ENCODE measurements around the gene RELT.
A peak's percentile ranks its signal among the peaks of the same experiment; 100 is the strongest.

Gene RELT

GRCh38 chr11:73412308-73412707, 36.1 kb downstream of the RELT start:
- H3K4me3 ChIP-seq (ENCODE audit: low read length), result no peak overlapping the region
- no peaks in the 10 kb centered on the region for H3K9me3 ChIP-seq (ENCODE audit: control insufficient read depth, low read length)
- peaks cover 32% of the 10 kb centered on the region for H3K4me1 ChIP-seq (ENCODE audit: control insufficient read depth, insufficient read depth, low read length)
- no peak for DNase-seq (ENCODE audit: low read depth)
- H3K27me3 ChIP-seq (replicated peaks; ENCODE audit: control insufficient read depth, insufficient read depth, low read length), result no peaks in the 10 kb centered on the region
- H3K9ac ChIP-seq (ENCODE audit: low read length), result no peak overlapping the region
- H3K36me3 ChIP-seq (ENCODE audit: control insufficient read depth, insufficient read depth, low read length, severe bottlenecking), result peaks cover 22% of the 10 kb centered on the region

DNA sequence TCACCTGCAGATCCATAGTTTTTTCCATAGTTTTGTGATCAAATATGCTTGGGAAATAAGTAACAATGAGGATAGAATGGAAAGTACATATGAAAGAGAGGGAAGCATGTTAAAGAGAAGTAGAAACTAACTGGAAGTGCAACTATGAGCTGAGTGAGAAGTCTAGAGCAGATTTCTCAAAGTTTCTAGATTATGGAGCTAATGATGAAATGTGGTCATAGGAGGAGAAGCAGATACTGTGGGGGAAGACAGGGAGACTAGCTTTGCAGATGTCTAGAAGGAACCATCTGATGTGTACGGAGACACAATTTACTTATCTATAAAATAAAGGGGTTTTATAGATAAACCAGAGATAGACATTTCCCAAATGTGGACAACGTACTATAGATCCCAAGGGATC, 37.1 kb downstream of the RELT start:
- Histone ChIP-seq H3K4me1 (ENCODE audit: control insufficient read depth, insufficient read depth, low read length) (peaks cover 33% of the 10 kb centered on the region), H3K9me3 (ENCODE audit: control insufficient read depth, low read length) (no peaks in the 10 kb centered on the region), H3K27me3 (replicated peaks; ENCODE audit: control insufficient read depth, insufficient read depth, low read length) (no peaks in the 10 kb centered on the region), H3K4me3 (ENCODE audit: low read length) (no peak overlapping the region), H3K36me3 (ENCODE audit: control insufficient read depth, insufficient read depth, low read length, severe bottlenecking) (peaks cover 19% of the 10 kb centered on the region), H3K9ac (ENCODE audit: low read length) (no peak overlapping the region)
- no peak for DNase-seq (ENCODE audit: low read depth)

DNA sequence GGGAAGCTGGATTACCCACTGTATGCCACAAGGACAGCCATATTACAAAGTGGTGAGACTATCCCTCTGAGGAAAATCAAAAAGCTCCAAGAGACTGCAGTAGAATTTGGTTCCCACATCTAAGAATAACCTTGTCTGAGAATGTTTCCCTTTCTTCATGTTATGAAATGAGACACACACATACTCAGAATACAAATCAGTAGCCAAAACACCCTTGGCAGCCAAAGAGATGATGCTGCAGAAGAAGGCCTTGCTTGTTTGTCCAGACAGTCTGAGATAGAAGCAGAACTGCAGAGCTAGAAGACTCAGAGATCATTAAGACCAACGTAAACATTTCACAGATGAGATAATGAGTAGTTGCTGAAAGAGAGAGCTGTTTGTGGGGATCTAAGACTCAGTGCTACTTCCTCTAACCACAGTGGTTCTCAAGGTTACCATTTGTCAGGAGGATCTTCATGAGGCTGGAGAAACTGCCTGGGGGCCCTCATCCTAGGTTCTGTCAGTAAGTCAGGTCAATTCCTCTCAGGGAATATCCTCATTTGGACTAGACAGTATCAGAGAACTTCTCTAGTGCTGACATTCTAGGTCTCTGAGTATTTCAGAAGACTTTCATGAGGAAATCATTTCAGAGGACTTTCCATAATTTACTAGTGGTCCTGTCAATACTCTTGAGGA, 38.9 kb downstream of the RELT start:
- Histone ChIP-seq H3K9ac (ENCODE audit: low read length) (no peak overlapping the region), H3K4me1 (ENCODE audit: control insufficient read depth, insufficient read depth, low read length) (peaks cover 33% of the 10 kb centered on the region), H3K27me3 (replicated peaks; ENCODE audit: control insufficient read depth, insufficient read depth, low read length) (no peaks in the 10 kb centered on the region), H3K36me3 (ENCODE audit: control insufficient read depth, insufficient read depth, low read length, severe bottlenecking) (peaks cover 9% of the 10 kb centered on the region), H3K9me3 (ENCODE audit: control insufficient read depth, low read length) (no peaks in the 10 kb centered on the region), H3K4me3 (ENCODE audit: low read length) (no peak overlapping the region)
- peak; percentile 52 for DNase-seq (ENCODE audit: low read depth)

GRCh38 chr11:73415854-73416615, 39.8 kb downstream of the RELT start:
- Histone ChIP-seq H3K27me3 (replicated peaks; ENCODE audit: control insufficient read depth, insufficient read depth, low read length) (no peaks in the 10 kb centered on the region), H3K36me3 (ENCODE audit: control insufficient read depth, insufficient read depth, low read length, severe bottlenecking) (peaks cover 5% of the 10 kb centered on the region), H3K9me3 (ENCODE audit: control insufficient read depth, low read length) (no peaks in the 10 kb centered on the region), H3K9ac (ENCODE audit: low read length) (no peak overlapping the region), H3K4me1 (ENCODE audit: control insufficient read depth, insufficient read depth, low read length) (peaks cover 33% of the 10 kb centered on the region), H3K4me3 (ENCODE audit: low read length) (no peak overlapping the region)
- peak; percentile 27 for DNase-seq (ENCODE audit: low read depth)

DNA sequence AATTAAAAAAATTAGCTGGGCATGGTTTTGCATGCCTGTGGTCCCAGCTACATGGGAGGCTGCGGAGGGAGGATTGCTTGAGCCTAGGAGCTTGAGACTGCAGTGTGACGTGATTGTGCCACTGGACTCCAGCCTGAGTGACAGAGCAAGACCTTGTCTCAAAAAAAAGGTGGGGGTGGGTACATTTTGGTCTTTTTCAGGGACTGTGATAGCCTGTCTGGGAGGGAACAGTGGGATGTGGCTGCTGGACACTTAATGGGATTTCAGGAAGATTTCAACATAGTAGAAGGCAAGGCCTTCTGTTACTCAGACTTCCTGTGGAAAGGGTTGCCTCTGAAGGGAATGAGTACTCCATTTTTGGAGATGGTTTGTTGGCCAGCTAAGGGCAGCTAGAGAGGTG, 40.6 kb downstream of the RELT start:
- Histone ChIP-seq H3K9ac (ENCODE audit: low read length) (no peak overlapping the region), H3K4me1 (ENCODE audit: control insufficient read depth, insufficient read depth, low read length) (peaks cover 33% of the 10 kb centered on the region), H3K36me3 (ENCODE audit: control insufficient read depth, insufficient read depth, low read length, severe bottlenecking) (peaks cover 5% of the 10 kb centered on the region), H3K4me3 (ENCODE audit: low read length) (peak overlapping the region; percentile 24), H3K27me3 (replicated peaks; ENCODE audit: control insufficient read depth, insufficient read depth, low read length) (no peaks in the 10 kb centered on the region), H3K9me3 (ENCODE audit: control insufficient read depth, low read length) (no peaks in the 10 kb centered on the region)
- DNase-seq (ENCODE audit: low read depth), result peak; percentile 18

- Histone ChIP-seq H3K4me1 (ENCODE audit: control insufficient read depth, insufficient read depth, low read length) (peaks cover 22% of the 10 kb centered on the region), H3K9me3 (ENCODE audit: control insufficient read depth, low read length) (no peaks in the 10 kb centered on the region), H3K36me3 (ENCODE audit: control insufficient read depth, insufficient read depth, low read length, severe bottlenecking) (peaks cover 5% of the 10 kb centered on the region), H3K4me3 (ENCODE audit: low read length) (no peak overlapping the region), H3K9ac (ENCODE audit: low read length) (no peak overlapping the region), H3K27me3 (replicated peaks; ENCODE audit: control insufficient read depth, insufficient read depth, low read length) (no peaks in the 10 kb centered on the region)
- DNase-seq (ENCODE audit: low read depth), result no peak
Observed at GRCh38 chr11:73420136-73420535, 43.9 kb downstream of the RELT start.

DNA sequence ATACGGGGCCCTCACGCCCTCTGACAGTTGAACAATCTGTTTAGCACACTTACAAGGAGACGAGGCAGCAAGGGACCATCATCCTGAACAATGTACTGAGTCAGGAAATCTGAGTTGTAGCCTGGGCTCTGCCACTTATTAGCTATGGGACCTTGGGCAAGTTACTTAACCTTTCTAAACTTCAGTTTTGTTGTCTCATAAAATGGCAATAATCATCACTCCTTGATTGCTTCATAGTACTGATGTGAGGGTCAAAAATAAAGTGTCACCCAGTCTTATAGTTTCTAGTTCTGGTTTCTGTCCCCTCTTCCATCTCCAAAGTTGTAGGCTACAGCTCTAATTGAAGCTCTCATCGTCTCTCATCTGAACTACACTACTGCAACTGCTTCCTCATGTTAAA, 46.7 kb downstream of the RELT start:
- no peak for DNase-seq (ENCODE audit: low read depth)
- Histone ChIP-seq H3K27me3 (replicated peaks; ENCODE audit: control insufficient read depth, insufficient read depth, low read length) (no peaks in the 10 kb centered on the region), H3K4me1 (ENCODE audit: control insufficient read depth, insufficient read depth, low read length) (peaks cover 8% of the 10 kb centered on the region), H3K9ac (ENCODE audit: low read length) (no peak overlapping the region), H3K9me3 (ENCODE audit: control insufficient read depth, low read length) (no peaks in the 10 kb centered on the region), H3K4me3 (ENCODE audit: low read length) (no peak overlapping the region), H3K36me3 (ENCODE audit: control insufficient read depth, insufficient read depth, low read length, severe bottlenecking) (peaks cover 5% of the 10 kb centered on the region)

GRCh38 chr11:73423506-73423905, 47.3 kb downstream of the RELT start:
- no peak overlapping the region for H3K9ac ChIP-seq (ENCODE audit: low read length)
- DNase-seq (ENCODE audit: low read depth), result no peak
- no peaks in the 10 kb centered on the region for H3K9me3 ChIP-seq (ENCODE audit: control insufficient read depth, low read length)
- H3K27me3 ChIP-seq (replicated peaks; ENCODE audit: control insufficient read depth, insufficient read depth, low read length), result no peaks in the 10 kb centered on the region
- H3K4me1 ChIP-seq (ENCODE audit: control insufficient read depth, insufficient read depth, low read length), result peaks cover 12% of the 10 kb centered on the region
- H3K36me3 ChIP-seq (ENCODE audit: control insufficient read depth, insufficient read depth, low read length, severe bottlenecking), result no peaks in the 10 kb centered on the region
- no peak overlapping the region for H3K4me3 ChIP-seq (ENCODE audit: low read length)

- no peak overlapping the region for H3K9ac ChIP-seq (ENCODE audit: low read length)
- peaks cover 24% of the 10 kb centered on the region for H3K4me1 ChIP-seq (ENCODE audit: control insufficient read depth, insufficient read depth, low read length)
Observed at GRCh38 chr11:73425108-73425507, 48.9 kb downstream of the RELT start.

GRCh38 chr11:73426219-73426850, 50.1 kb downstream of the RELT start:
- Histone ChIP-seq H3K9me3 (ENCODE audit: control insufficient read depth, low read length) (no peaks in the 10 kb centered on the region), H3K4me3 (ENCODE audit: low read length) (no peak overlapping the region), H3K27me3 (replicated peaks; ENCODE audit: control insufficient read depth, insufficient read depth, low read length) (no peaks in the 10 kb centered on the region), H3K9ac (ENCODE audit: low read length) (no peak overlapping the region), H3K36me3 (ENCODE audit: control insufficient read depth, insufficient read depth, low read length, severe bottlenecking) (no peaks in the 10 kb centered on the region), H3K4me1 (ENCODE audit: control insufficient read depth, insufficient read depth, low read length) (peaks cover 24% of the 10 kb centered on the region)
- peak; percentile 33 for DNase-seq (ENCODE audit: low read depth)

More at GRCh38 chr11:73425108-73425507, 48.9 kb downstream of the RELT start:
- no peak overlapping the region for H3K4me3 ChIP-seq (ENCODE audit: low read length)
- H3K27me3 ChIP-seq (replicated peaks; ENCODE audit: control insufficient read depth, insufficient read depth, low read length), result no peaks in the 10 kb centered on the region
- H3K36me3 ChIP-seq (ENCODE audit: control insufficient read depth, insufficient read depth, low read length, severe bottlenecking), result no peaks in the 10 kb centered on the region
- no peaks in the 10 kb centered on the region for H3K9me3 ChIP-seq (ENCODE audit: control insufficient read depth, low read length)
- DNase-seq (ENCODE audit: low read depth), result no peak

DNA sequence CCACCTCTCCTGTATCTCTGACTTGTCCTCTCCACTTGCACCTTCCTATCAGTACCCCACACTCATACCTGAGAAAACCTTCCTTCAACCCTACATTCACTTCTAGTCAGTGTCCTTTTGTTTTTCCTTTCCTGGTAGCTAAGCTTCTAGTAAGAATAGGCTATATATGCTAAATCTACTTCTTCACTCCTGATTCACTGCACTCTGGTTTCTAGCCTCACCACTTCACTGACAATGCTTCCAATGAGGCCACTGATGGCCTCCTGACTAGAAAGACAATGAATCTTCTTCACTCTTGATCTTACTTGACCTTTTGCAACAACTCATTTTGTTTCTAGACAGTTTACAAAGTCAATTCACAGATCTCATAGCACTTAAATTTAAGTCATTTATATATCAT, 52.0 kb downstream of the RELT start:
- H3K4me3 ChIP-seq (ENCODE audit: low read length), result no peak overlapping the region
- DNase-seq (ENCODE audit: low read depth), result no peak
- no peak overlapping the region for H3K9ac ChIP-seq (ENCODE audit: low read length)
- H3K9me3 ChIP-seq (ENCODE audit: control insufficient read depth, low read length), result no peaks in the 10 kb centered on the region
- peaks cover 24% of the 10 kb centered on the region for H3K4me1 ChIP-seq (ENCODE audit: control insufficient read depth, insufficient read depth, low read length)
- H3K36me3 ChIP-seq (ENCODE audit: control insufficient read depth, insufficient read depth, low read length, severe bottlenecking), result no peaks in the 10 kb centered on the region
- H3K27me3 ChIP-seq (replicated peaks; ENCODE audit: control insufficient read depth, insufficient read depth, low read length), result no peaks in the 10 kb centered on the region
